ENCODE measurements around the gene SH3PXD2B. TPM values are rescaled to one million over a fixed set of nuclear protein-coding genes. Genes with fewer than 3 reads are reported as not detected.
A peak's percentile ranks its signal among the peaks of the same experiment; 100 is the strongest.

SH3PXD2B gene
- total RNA-seq, 1 donor = 28.1 TPM

- no peak overlapping the region for H3K4me3 ChIP-seq (ENCODE audit: low read depth, low read length)
- no peak for DNase-seq (ENCODE audit: low read depth)
- no peak for TF ChIP-seq CTCF (IDR thresholded peaks at IDR 0.05; ENCODE audit: insufficient read depth, low read depth, low read length)
Measured at GRCh38 chr5:172438319-172438668, 16.0 kb downstream of the SH3PXD2B start.

GRCh38 chr5:172437445-172438318, 16.6 kb downstream of the SH3PXD2B start:
- no peak for TF ChIP-seq CTCF (IDR thresholded peaks at IDR 0.05; ENCODE audit: insufficient read depth, low read depth, low read length)
- DNase-seq (ENCODE audit: low read depth) = peak; percentile 72
- no peak overlapping the region for H3K4me3 ChIP-seq (ENCODE audit: low read depth, low read length)

GRCh38 chr5:172436879-172437369, 17.4 kb downstream of the SH3PXD2B start:
- DNase-seq (ENCODE audit: low read depth) = no peak
- no peak for TF ChIP-seq CTCF (IDR thresholded peaks at IDR 0.05; ENCODE audit: insufficient read depth, low read depth, low read length)
- no peak overlapping the region for H3K4me3 ChIP-seq (ENCODE audit: low read depth, low read length)

GRCh38 chr5:172436078-172436878, 18.0 kb downstream of the SH3PXD2B start:
- DNase-seq (ENCODE audit: low read depth) = no peak
- no peak overlapping the region for H3K4me3 ChIP-seq (ENCODE audit: low read depth, low read length)
- TF ChIP-seq CTCF (IDR thresholded peaks at IDR 0.05; ENCODE audit: insufficient read depth, low read depth, low read length) = no peak

GRCh38 chr5:172435362-172436077, 18.8 kb downstream of the SH3PXD2B start:
- DNase-seq (ENCODE audit: low read depth) = no peak
- no peak for TF ChIP-seq CTCF (IDR thresholded peaks at IDR 0.05; ENCODE audit: insufficient read depth, low read depth, low read length)

GRCh38 chr5:172434251-172434650, 20.1 kb downstream of the SH3PXD2B start:
- DNase-seq (ENCODE audit: low read depth) = no peak
- no peak for TF ChIP-seq CTCF (IDR thresholded peaks at IDR 0.05; ENCODE audit: insufficient read depth, low read depth, low read length)
- H3K4me3 ChIP-seq (ENCODE audit: low read depth, low read length) = no peak overlapping the region

More at GRCh38 chr5:172435362-172436077, 18.8 kb downstream of the SH3PXD2B start:
- H3K4me3 ChIP-seq (ENCODE audit: low read depth, low read length) = no peak overlapping the region
